Activated B cell treated with CpG ODN at 0.5 μM for 24 hours (primary cell): Measurements from ENCODE around the gene PDE6H. TPM values are rescaled to one million over a fixed set of nuclear protein-coding genes. Genes with fewer than 3 reads are reported as not detected.

Source experiments
- ATAC-seq: fragments of 200-7000 bp; cut with Tn5 transposase; one replicate; pipeline ENCODE4 v1.10.0; 2021; ENCODE audit warnings: low read depth, mild to moderate bottlenecking, moderate library complexity
- CTCF ChIA-PET: fragments of 350-600 bp; sonication (Branson Sonifier 250); formaldehyde crosslinking; loops from one replicate; lab custom pipeline; 2021; ENCODE audit warnings: antibody characterized with exemption; lab: Charles Lee
- POLR2A ChIA-PET: fragments of 350-600 bp; sonication (Branson Sonifier 250); formaldehyde crosslinking; loops from one replicate; lab custom pipeline; 2021; ENCODE audit warnings: antibody characterized with exemption; lab: Charles Lee
- DNase-seq: peaks from one replicate; pipeline ENCODE4 v3.0.0; 2022
- H3K27ac Mint-ChIP-seq: one replicate; pipeline ENCODE4 v1.8.0; 2020; ENCODE audit warnings: mixed read lengths
- H3K27me3 Mint-ChIP-seq: one replicate; pipeline ENCODE4 v1.8.0; 2021; ENCODE audit warnings: mixed read lengths
- H3K36me3 Mint-ChIP-seq: one replicate; pipeline ENCODE4 v1.8.0; 2021; ENCODE audit warnings: low read depth, mixed read lengths
- H3K4me1 Mint-ChIP-seq: one replicate; pipeline ENCODE4 v1.8.0; 2021; ENCODE audit warnings: mixed read lengths
- H3K4me3 Mint-ChIP-seq: one replicate; pipeline ENCODE4 v1.8.0; 2020; ENCODE audit warnings: mild to moderate bottlenecking, mixed read lengths
- H3K9me3 Mint-ChIP-seq: one replicate; pipeline ENCODE4 v1.8.0; 2020; ENCODE audit warnings: mixed read lengths
- intact Hi-C: fragments of 100-400 bp; cut with micrococcal nuclease; formaldehyde crosslinking; loops from one replicate; pipeline ENCODE4 v1.15.1; 2024
- total RNA-seq: library from RNA; stranded (reverse); gene quantifications from 2 replicates; pipeline ENCODE4 v1.2.3, GENCODE V29; 2022
- TF ChIP-seq, protein P1 (sequence below): fragments of 200-600 bp; IDR thresholded peaks from one replicate; pipeline ENCODE4 v1.8.0; 2022; ENCODE audit warnings: antibody characterized with exemption, mild to moderate bottlenecking

PDE6H gene
- total RNA-seq, 1 donor from 2014 or later: not detected

- TF ChIP-seq, protein P1, sequence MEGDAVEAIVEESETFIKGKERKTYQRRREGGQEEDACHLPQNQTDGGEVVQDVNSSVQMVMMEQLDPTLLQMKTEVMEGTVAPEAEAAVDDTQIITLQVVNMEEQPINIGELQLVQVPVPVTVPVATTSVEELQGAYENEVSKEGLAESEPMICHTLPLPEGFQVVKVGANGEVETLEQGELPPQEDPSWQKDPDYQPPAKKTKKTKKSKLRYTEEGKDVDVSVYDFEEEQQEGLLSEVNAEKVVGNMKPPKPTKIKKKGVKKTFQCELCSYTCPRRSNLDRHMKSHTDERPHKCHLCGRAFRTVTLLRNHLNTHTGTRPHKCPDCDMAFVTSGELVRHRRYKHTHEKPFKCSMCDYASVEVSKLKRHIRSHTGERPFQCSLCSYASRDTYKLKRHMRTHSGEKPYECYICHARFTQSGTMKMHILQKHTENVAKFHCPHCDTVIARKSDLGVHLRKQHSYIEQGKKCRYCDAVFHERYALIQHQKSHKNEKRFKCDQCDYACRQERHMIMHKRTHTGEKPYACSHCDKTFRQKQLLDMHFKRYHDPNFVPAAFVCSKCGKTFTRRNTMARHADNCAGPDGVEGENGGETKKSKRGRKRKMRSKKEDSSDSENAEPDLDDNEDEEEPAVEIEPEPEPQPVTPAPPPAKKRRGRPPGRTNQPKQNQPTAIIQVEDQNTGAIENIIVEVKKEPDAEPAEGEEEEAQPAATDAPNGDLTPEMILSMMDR: no peak
- DNase-seq (no peak), ATAC-seq (no peak)
- Mint-ChIP-seq H3K9me3 (no peaks in the 10 kb centered on the region), H3K4me3 (no peak overlapping the region), H3K27ac (no peak overlapping the region), H3K36me3 (no peaks in the 10 kb centered on the region), H3K4me1 (peaks cover 4% of the 10 kb centered on the region), H3K27me3 (peaks cover 21% of the 10 kb centered on the region)
- intact Hi-C loops: no loop called here
- ChIA-PET POLR2A (no interaction called here), CTCF (interaction anchor here (0.9 kb wide), 1 partner anchor 277 kb away, joined by 4 read pairs; no protein-coding TSS in a partner anchor)
Observed at GRCh38 chr12:15000575-15000974, 27.7 kb downstream of the PDE6H start.

GRCh38 chr12:15001733-15002382 is 29.0 kb downstream of the PDE6H start:
- Mint-ChIP-seq H3K36me3 (no peaks in the 10 kb centered on the region), H3K4me3 (no peak overlapping the region), H3K27me3 (peaks cover 29% of the 10 kb centered on the region), H3K9me3 (no peaks in the 10 kb centered on the region), H3K27ac (no peak overlapping the region), H3K4me1 (no peaks in the 10 kb centered on the region)
- no peak for DNase-seq
- no peak for ATAC-seq
- ChIA-PET POLR2A (no interaction called here), CTCF (interaction anchor here (0.7 to 1.3 kb wide), 2 partner anchors 156 to 278 kb away, joined by 3 to 5 read pairs; no protein-coding TSS in a partner anchor)
- TF ChIP-seq, protein P1: no peak
- intact Hi-C loops: no loop called here

DNA sequence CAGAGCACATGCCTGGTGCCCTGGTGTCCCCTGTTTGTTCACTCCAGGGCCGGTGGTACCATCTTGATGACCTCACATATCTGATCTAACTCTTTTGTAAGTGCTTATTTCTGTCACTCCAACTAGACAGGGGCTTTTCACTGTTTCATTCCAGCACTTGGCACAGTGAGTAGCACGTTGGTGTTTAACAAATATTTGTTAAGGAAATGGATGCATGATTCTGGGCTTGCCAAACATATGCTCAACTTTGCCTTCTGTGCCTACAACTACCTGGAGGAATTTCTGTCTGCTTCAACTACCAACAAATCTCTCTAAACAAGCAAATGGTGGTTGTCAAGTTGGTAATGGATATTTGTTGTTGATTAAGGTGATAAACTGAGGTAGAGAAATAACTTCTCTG is 31.6 kb downstream of the PDE6H start:
- Mint-ChIP-seq H3K4me1 (no peaks in the 10 kb centered on the region), H3K27ac (no peak overlapping the region), H3K9me3 (no peaks in the 10 kb centered on the region), H3K4me3 (no peak overlapping the region), H3K36me3 (no peaks in the 10 kb centered on the region), H3K27me3 (peaks cover 32% of the 10 kb centered on the region)
- TF ChIP-seq, protein P1: no peak
- ChIA-PET POLR2A (no interaction called here), CTCF (interaction anchor here (1.1 kb wide), 1 partner anchor 56 kb away, joined by 3 read pairs; no protein-coding TSS in a partner anchor)
- intact Hi-C loops: no loop called here
- DNase-seq (no peak), ATAC-seq (no peak)

- intact Hi-C loops: no loop called here
- Mint-ChIP-seq H3K36me3 (no peaks in the 10 kb centered on the region), H3K27me3 (peaks cover 34% of the 10 kb centered on the region), H3K27ac (no peak overlapping the region), H3K4me3 (no peak overlapping the region), H3K4me1 (no peaks in the 10 kb centered on the region), H3K9me3 (no peaks in the 10 kb centered on the region)
- ChIA-PET CTCF (no interaction called here), POLR2A (no interaction called here)
- DNase-seq (no peak), ATAC-seq (no peak)
- TF ChIP-seq, protein P1: no peak
Observed at GRCh38 chr12:15005064-15005463, 32.2 kb downstream of the PDE6H start.

- no peaks in the 10 kb centered on the region for H3K36me3 Mint-ChIP-seq
- no peaks in the 10 kb centered on the region for H3K4me1 Mint-ChIP-seq
- no peak overlapping the region for H3K4me3 Mint-ChIP-seq
- POLR2A ChIA-PET: no interaction called here
- TF ChIP-seq, protein P1: no peak
- intact Hi-C loops: no loop called here
- no peak overlapping the region for H3K27ac Mint-ChIP-seq
- peaks cover 34% of the 10 kb centered on the region for H3K27me3 Mint-ChIP-seq
- CTCF ChIA-PET: interaction anchor here (0.6 kb wide), 1 partner anchor 493 kb away, joined by 3 read pairs; no protein-coding TSS in a partner anchor
- ATAC-seq (no peak), DNase-seq (no peak)
- no peaks in the 10 kb centered on the region for H3K9me3 Mint-ChIP-seq
Observed at GRCh38 chr12:15007551-15007950, 34.7 kb downstream of the PDE6H start.
